Immature natural killer cell (primary cell): ENCODE measurements around the gene RARRES1. TPM values are rescaled to one million over a fixed set of nuclear protein-coding genes. Genes with fewer than 3 reads are reported as not detected.
A peak's percentile ranks its signal among the peaks of the same experiment; 100 is the strongest.
"Not testable (repeated sequence)": the region's sequence is repeated elsewhere in the genome, so short reads cannot be mapped to it uniquely, and the experiment has no call there.

ENCODE experiments used
- DNase-seq, 3 donors: peaks; one replicate each; pipeline ENCODE4 v3.0.0; 2022; ENCODE audit warnings: mixed read lengths in 1 of 3
- H3K27ac Mint-ChIP-seq, 6 donors: one replicate each; pipeline ENCODE4 v1.8.0; 2020; ENCODE audit warnings: mixed read lengths in 6 of 6, mild to moderate bottlenecking in 5 of 6, inconsistent platforms in 4 of 6, moderate library complexity in 3 of 6
- H3K27me3 Mint-ChIP-seq, 3 donors: one replicate each; pipeline ENCODE4 v1.8.0; 2020 to 2021; ENCODE audit warnings: low read depth in 3 of 3, mild to moderate bottlenecking in 3 of 3, mixed read lengths in 3 of 3, moderate library complexity in 3 of 3, inconsistent platforms in 1 of 3
- H3K36me3 Mint-ChIP-seq, 3 donors: one replicate each; pipeline ENCODE4 v1.8.0; 2020; ENCODE audit warnings: mixed read lengths in 3 of 3, inconsistent platforms in 2 of 3, mild to moderate bottlenecking in 2 of 3
- H3K4me1 Mint-ChIP-seq, 2 donors: one replicate each; pipeline ENCODE4 v1.8.0; 2020; ENCODE audit warnings: inconsistent platforms in 2 of 2, mild to moderate bottlenecking in 2 of 2, mixed read lengths in 2 of 2, moderate library complexity in 1 of 2
- H3K4me3 Mint-ChIP-seq, 5 donors: one replicate each; pipeline ENCODE4 v1.8.0; 2020; ENCODE audit warnings: mild to moderate bottlenecking in 5 of 5, mixed read lengths in 5 of 5, inconsistent platforms in 3 of 5, moderate library complexity in 3 of 5
- H3K9me3 Mint-ChIP-seq, 6 donors: one replicate each; pipeline ENCODE4 v1.8.0; 2020; ENCODE audit warnings: mild to moderate bottlenecking in 6 of 6, mixed read lengths in 6 of 6, inconsistent platforms in 4 of 6, moderate library complexity in 3 of 6
- polyA plus RNA-seq, 3 donors: library from polyadenylated mRNA; unstranded; fragments of 300-500 nt; fragmentation: Illumina TruSeq; gene quantifications; one replicate each; pipeline ENCODE4 v1.2.3, GENCODE V29; 2021

RARRES1 gene
- polyA plus RNA-seq, 3 donors from 2014 or later = not detected

GRCh38 chr3:158713094-158713499 is 19.2 kb downstream of the RARRES1 start:
- Mint-ChIP-seq H3K36me3 (peaks cover 6 to 34% (median 10%) of the 10 kb centered on the region in 3 donors), H3K4me1 (peaks cover 12 to 30% of the 10 kb centered on the region in 2 donors), H3K27ac (peak overlapping the region in 2 of 6 donors; percentile 16 to 39), H3K9me3 (no peaks in the 10 kb centered on the region), H3K27me3 (peaks cover 0 to 2% (median 0%) of the 10 kb centered on the region in 3 donors), H3K4me3 (no peak overlapping the region)
- DNase-seq = no peak

GRCh38 chr3:158712443-158712842 is 19.8 kb downstream of the RARRES1 start:
- peaks cover 0 to under 1% (median 0%) of the 10 kb centered on the region in 3 donors for H3K27me3 Mint-ChIP-seq
- peaks cover 12 to 27% of the 10 kb centered on the region in 2 donors for H3K4me1 Mint-ChIP-seq
- H3K4me3 Mint-ChIP-seq = no peak overlapping the region
- peak overlapping the region in 1 of 6 donors; percentile 39 for H3K27ac Mint-ChIP-seq
- DNase-seq = no peak
- peaks cover 11 to 41% (median 12%) of the 10 kb centered on the region in 3 donors for H3K36me3 Mint-ChIP-seq
- no peaks in the 10 kb centered on the region for H3K9me3 Mint-ChIP-seq

GRCh38 chr3:158711886-158712285 is 20.4 kb downstream of the RARRES1 start:
- Mint-ChIP-seq H3K4me1 (peaks cover 12 to 25% of the 10 kb centered on the region in 2 donors), H3K36me3 (peaks cover 15 to 45% (median 16%) of the 10 kb centered on the region in 3 donors), H3K27me3 (no peaks in the 10 kb centered on the region), H3K9me3 (no peaks in the 10 kb centered on the region), H3K27ac (no peak overlapping the region), H3K4me3 (no peak overlapping the region)
- no peak for DNase-seq

- Mint-ChIP-seq H3K4me1 (peaks cover 12 to 25% of the 10 kb centered on the region in 2 donors), H3K27me3 (peaks cover 0 to 1% (median 0%) of the 10 kb centered on the region in 3 donors), H3K36me3 (peaks cover 16 to 45% (median 18%) of the 10 kb centered on the region in 3 donors), H3K27ac (peak overlapping the region in 1 of 6 donors; percentile 42), H3K4me3 (no peak overlapping the region), H3K9me3 (peaks cover 0 to 1% (median 0%) of the 10 kb centered on the region in 6 donors)
- DNase-seq = no peak
Measured at GRCh38 chr3:158710601-158711000, 21.7 kb downstream of the RARRES1 start.

GRCh38 chr3:158709666-158710083 is 22.6 kb downstream of the RARRES1 start:
- Mint-ChIP-seq H3K27ac (peak overlapping the region in 1 of 6 donors; percentile 32), H3K4me1 (peaks cover 12 to 24% of the 10 kb centered on the region in 2 donors), H3K4me3 (no peak overlapping the region), H3K9me3 (peaks cover 0 to 1% (median 0%) of the 10 kb centered on the region in 6 donors), H3K27me3 (peaks cover 0 to 1% (median 0%) of the 10 kb centered on the region in 3 donors), H3K36me3 (peaks cover 16 to 49% (median 18%) of the 10 kb centered on the region in 3 donors)
- no peak for DNase-seq

- Mint-ChIP-seq H3K9me3 (peaks cover 0 to 1% (median 0%) of the 10 kb centered on the region in 6 donors), H3K27ac (peak overlapping the region in 1 of 6 donors; percentile 15), H3K4me1 (peaks cover 5 to 19% of the 10 kb centered on the region in 2 donors), H3K36me3 (peaks cover 10 to 31% (median 15%) of the 10 kb centered on the region in 3 donors), H3K4me3 (no peak overlapping the region), H3K27me3 (peaks cover 0 to 3% (median 0%) of the 10 kb centered on the region in 3 donors)
- DNase-seq = no peak
Measured at GRCh38 chr3:158703566-158703965, 28.7 kb downstream of the RARRES1 start.

- Mint-ChIP-seq H3K27me3 (peaks cover 0 to 3% (median 0%) of the 10 kb centered on the region in 3 donors), H3K4me3 (no peak overlapping the region), H3K9me3 (peaks cover 0 to 1% (median 0%) of the 10 kb centered on the region in 6 donors), H3K36me3 (peaks cover 4 to 33% (median 15%) of the 10 kb centered on the region in 3 donors), H3K4me1 (peaks cover 5 to 19% of the 10 kb centered on the region in 2 donors), H3K27ac (no peak overlapping the region)
- DNase-seq = no peak
Measured at GRCh38 chr3:158702815-158703481, 29.3 kb downstream of the RARRES1 start.

- Mint-ChIP-seq H3K9me3 (peaks cover 0 to 1% (median 0%) of the 10 kb centered on the region in 6 donors), H3K4me1 (peaks cover 5 to 19% of the 10 kb centered on the region in 2 donors), H3K27ac (no peak overlapping the region), H3K36me3 (peaks cover 0 to 26% (median 9%) of the 10 kb centered on the region in 3 donors), H3K27me3 (peaks cover 0 to 3% (median 0%) of the 10 kb centered on the region in 3 donors), H3K4me3 (no peak overlapping the region)
- no peak for DNase-seq
Measured at GRCh38 chr3:158701420-158702065, 30.7 kb downstream of the RARRES1 start.

- Mint-ChIP-seq H3K9me3 (no peaks in the 10 kb centered on the region), H3K27me3 (peaks cover 0 to 2% (median 0%) of the 10 kb centered on the region in 3 donors), H3K36me3 (peaks cover 0 to 29% (median 7%) of the 10 kb centered on the region in 3 donors), H3K4me1 (peaks cover 5 to 19% of the 10 kb centered on the region in 2 donors), H3K27ac (no peak overlapping the region), H3K4me3 (no peak overlapping the region)
- DNase-seq = no peak
Measured at GRCh38 chr3:158700559-158700958, 31.7 kb downstream of the RARRES1 start.

GRCh38 chr3:158696618-158697017 is 35.6 kb downstream of the RARRES1 start:
- Mint-ChIP-seq H3K4me1 (no peaks in the 10 kb centered on the region), H3K4me3 (no peak overlapping the region), H3K27me3 (peaks cover 0 to 2% (median 0%) of the 10 kb centered on the region in 3 donors), H3K9me3 (no peaks in the 10 kb centered on the region), H3K36me3 (peaks cover 21 to 41% (median 35%) of the 10 kb centered on the region in 3 donors), H3K27ac (no peak overlapping the region)
- no peak for DNase-seq

- H3K27ac Mint-ChIP-seq, H3K4me1 Mint-ChIP-seq, H3K27me3 Mint-ChIP-seq, H3K4me3 Mint-ChIP-seq, DNase-seq, H3K9me3 Mint-ChIP-seq: not testable (repeated sequence)
- peaks cover 34 to 54% (median 44%) of the 10 kb centered on the region in 3 donors for H3K36me3 Mint-ChIP-seq
Measured at GRCh38 chr3:158693866-158694456, 38.3 kb downstream of the RARRES1 start.

- no peaks in the 10 kb centered on the region for H3K9me3 Mint-ChIP-seq
- no peak overlapping the region for H3K27ac Mint-ChIP-seq
- no peak for DNase-seq
- no peak overlapping the region for H3K4me3 Mint-ChIP-seq
- peaks cover 16 to 23% (median 18%) of the 10 kb centered on the region in 3 donors for H3K36me3 Mint-ChIP-seq
- H3K4me1 Mint-ChIP-seq = no peaks in the 10 kb centered on the region
- H3K27me3 Mint-ChIP-seq = no peaks in the 10 kb centered on the region
Measured at GRCh38 chr3:158685159-158685558, 47.1 kb downstream of the RARRES1 start.

GRCh38 chr3:158683230-158683962 is 48.9 kb downstream of the RARRES1 start:
- no peaks in the 10 kb centered on the region for H3K9me3 Mint-ChIP-seq
- H3K4me1 Mint-ChIP-seq = no peaks in the 10 kb centered on the region
- H3K36me3 Mint-ChIP-seq = peaks cover 15 to 16% (median 15%) of the 10 kb centered on the region in 3 donors
- H3K27ac Mint-ChIP-seq = no peak overlapping the region
- no peak overlapping the region for H3K4me3 Mint-ChIP-seq
- no peak for DNase-seq
- no peaks in the 10 kb centered on the region for H3K27me3 Mint-ChIP-seq
